Muscle of leg (tissue), 11 donors: ENCODE data around the gene THBS2. TPM values are rescaled to one million over a fixed set of nuclear protein-coding genes. Genes with fewer than 3 reads are reported as not detected.
A peak's percentile ranks its signal among the peaks of the same experiment; 100 is the strongest.
"Not testable (repeated sequence)": the region's sequence is repeated elsewhere in the genome, so short reads cannot be mapped to it uniquely, and the experiment has no call there.

Experiments
- DNase-seq: peaks from one replicate; pipeline ENCODE4 v3.0.0; 2013
- H3K27ac ChIP-seq: one replicate; pipeline ENCODE4 v1.5.1; 2013; ENCODE audit warnings: mild to moderate bottlenecking, low read length, control low read depth
- H3K27me3 ChIP-seq: one replicate; pipeline ENCODE4 v1.6.1; 2013; ENCODE audit warnings: low read length; ENCODE audit not compliant: control insufficient read depth, insufficient read depth
- H3K36me3 ChIP-seq: one replicate; pipeline ENCODE4 v1.6.1; 2013; ENCODE audit warnings: low read length; ENCODE audit not compliant: control insufficient read depth, insufficient read depth
- H3K4me1 ChIP-seq: one replicate; pipeline ENCODE4 v1.6.1; 2013; ENCODE audit warnings: low read length; ENCODE audit not compliant: control insufficient read depth, insufficient read depth
- H3K4me3 ChIP-seq: one replicate; pipeline ENCODE4 v1.5.1; 2013; ENCODE audit warnings: low read length, control low read depth
- H3K9me3 ChIP-seq: replicated peaks from 2 replicates; pipeline ENCODE4 v1.6.1; 2013; ENCODE audit warnings: low read depth, low read length; ENCODE audit not compliant: control insufficient read depth
- WGBS: methylation state at CpG from one replicate; pipeline ENCODE4 v1.1.5; 2013; ENCODE audit warnings: missing lambda C conversion rate; ENCODE audit not compliant: insufficient coverage; 5-methylcytosine and 5-hydroxymethylcytosine counted together
- polyA plus RNA-seq, 8 donors: library from polyadenylated mRNA; unstranded; fragments of 120-200 nt; gene quantifications; one replicate each; pipeline versions ENCODE4 v1.2.1 to v1.2.3, GENCODE V29; 2013; ENCODE audit warnings: inconsistent platforms in 1 of 8, low replicate concordance in 1 of 8; ENCODE audit not compliant: insufficient read length in 8 of 8, insufficient read depth in 1 of 8
- total RNA-seq: library from RNA; stranded (reverse); fragments of 120-200 nt; gene quantifications from one replicate; pipeline ENCODE4 v1.2.4, GENCODE V29; 2013

The THBS2 gene
- total and polyA plus RNA-seq, 9 donors = 20.2 to 128 (median 49.5) TPM

DNA sequence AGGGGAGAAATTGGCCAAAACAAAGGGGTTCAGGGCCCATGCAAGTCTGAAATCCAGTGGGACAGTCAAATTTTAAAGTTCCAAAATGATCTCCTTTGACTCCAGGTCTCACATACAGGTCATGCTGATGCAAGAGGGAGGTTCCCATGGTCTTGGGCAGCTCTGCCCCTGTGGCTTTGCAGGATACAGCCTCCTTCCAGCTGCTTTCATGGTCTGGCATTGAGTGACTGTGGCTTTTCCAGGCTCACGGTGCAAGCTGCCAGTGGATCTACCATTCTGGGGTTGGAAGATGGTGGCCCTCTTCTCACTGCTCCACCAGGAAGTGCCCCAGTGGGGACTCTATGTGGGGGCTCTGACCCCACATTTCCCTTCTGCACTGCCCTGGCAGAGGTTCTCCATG, 73.8 kb downstream of the THBS2 start:
- not testable (repeated sequence) for DNase-seq, H3K36me3 ChIP-seq, H3K9me3 ChIP-seq, H3K27ac ChIP-seq, H3K4me3 ChIP-seq, H3K27me3 ChIP-seq
- H3K4me1 ChIP-seq = peaks cover 28% of the 10 kb centered on the region
- WGBS = no CpG with 5 or more reads among the region's 1 CpG

GRCh38 chr6:169177516-169178166, 76.0 kb downstream of the THBS2 start:
- H3K27me3 ChIP-seq = no peaks in the 10 kb centered on the region
- peak; percentile 89 for DNase-seq
- no peaks in the 10 kb centered on the region for H3K36me3 ChIP-seq
- WGBS = 65% methylated on average over 4 of the region's 10 CpGs
- H3K4me3 ChIP-seq = no peak overlapping the region
- peaks cover 25% of the 10 kb centered on the region for H3K4me1 ChIP-seq
- H3K9me3 ChIP-seq = no peaks in the 10 kb centered on the region
- H3K27ac ChIP-seq = peak overlapping the region; percentile 84

- no peak overlapping the region for H3K4me3 ChIP-seq
- peak overlapping the region; percentile 84 for H3K27ac ChIP-seq
- no peaks in the 10 kb centered on the region for H3K27me3 ChIP-seq
- 78% methylated on average over 15 of the region's 15 CpGs for WGBS
- no peak for DNase-seq
- H3K4me1 ChIP-seq = peaks cover 32% of the 10 kb centered on the region
- H3K9me3 ChIP-seq = no peaks in the 10 kb centered on the region
- no peaks in the 10 kb centered on the region for H3K36me3 ChIP-seq
Measured at GRCh38 chr6:169176361-169176991, 77.2 kb downstream of the THBS2 start.

DNA sequence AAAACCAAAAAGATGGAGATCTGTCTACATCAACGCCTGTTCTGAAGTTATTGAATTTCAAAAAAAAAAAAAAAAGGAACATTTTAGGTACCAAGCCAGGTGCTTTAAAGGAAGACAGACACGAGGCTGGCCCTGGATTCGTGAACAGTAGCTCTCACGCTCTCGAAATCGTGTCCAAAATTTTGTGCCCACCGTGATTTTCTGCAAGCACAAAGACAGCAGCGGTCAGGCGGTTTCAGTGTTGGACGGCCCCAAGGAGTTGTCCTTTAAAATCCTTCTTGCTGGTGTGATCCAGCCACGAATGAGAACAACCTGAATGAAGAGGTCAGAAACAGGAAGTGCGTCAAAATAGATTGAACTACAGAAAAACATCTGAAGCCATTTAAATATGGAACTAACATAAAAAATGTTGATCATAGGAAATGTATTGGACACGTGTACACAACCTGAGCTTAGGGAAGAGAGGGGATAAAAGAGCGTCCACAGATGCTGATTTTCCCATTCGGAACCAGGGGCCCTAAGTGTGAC, 78.2 kb downstream of the THBS2 start:
- peak overlapping the region; percentile 74 for H3K27ac ChIP-seq
- no peaks in the 10 kb centered on the region for H3K9me3 ChIP-seq
- no peaks in the 10 kb centered on the region for H3K27me3 ChIP-seq
- H3K4me3 ChIP-seq = no peak overlapping the region
- no peak for DNase-seq
- H3K36me3 ChIP-seq = no peaks in the 10 kb centered on the region
- H3K4me1 ChIP-seq = peaks cover 32% of the 10 kb centered on the region
- WGBS = 77% methylated on average over 11 of the region's 15 CpGs

- Histone ChIP-seq H3K27me3 (no peaks in the 10 kb centered on the region), H3K9me3 (no peaks in the 10 kb centered on the region), H3K27ac (peak overlapping the region; percentile 74), H3K4me1 (peaks cover 28% of the 10 kb centered on the region), H3K36me3 (no peaks in the 10 kb centered on the region), H3K4me3 (no peak overlapping the region)
- WGBS = 70% methylated on average over 24 of the region's 28 CpGs
- DNase-seq = peak; percentile 76
Measured at GRCh38 chr6:169174516-169175359, 78.9 kb downstream of the THBS2 start.

GRCh38 chr6:169173532-169174268, 79.9 kb downstream of the THBS2 start:
- 95% methylated on average over 18 of the region's 25 CpGs for WGBS
- H3K4me1 ChIP-seq = peaks cover 28% of the 10 kb centered on the region
- no peak overlapping the region for H3K27ac ChIP-seq
- DNase-seq = no peak
- H3K9me3 ChIP-seq = no peaks in the 10 kb centered on the region
- no peaks in the 10 kb centered on the region for H3K36me3 ChIP-seq
- H3K4me3 ChIP-seq = no peak overlapping the region
- H3K27me3 ChIP-seq = no peaks in the 10 kb centered on the region

GRCh38 chr6:169172946-169173345, 80.7 kb downstream of the THBS2 start:
- H3K36me3 ChIP-seq = no peaks in the 10 kb centered on the region
- 63% methylated on average over 5 of the region's 9 CpGs for WGBS
- no peaks in the 10 kb centered on the region for H3K9me3 ChIP-seq
- no peaks in the 10 kb centered on the region for H3K27me3 ChIP-seq
- DNase-seq = no peak
- peaks cover 33% of the 10 kb centered on the region for H3K4me1 ChIP-seq
- H3K27ac ChIP-seq = peak overlapping the region; percentile 31
- H3K4me3 ChIP-seq = no peak overlapping the region

- WGBS = 73% methylated on average over 5 of the region's 12 CpGs
- H3K27ac ChIP-seq = no peak overlapping the region
Measured at GRCh38 chr6:169172456-169172855, 81.2 kb downstream of the THBS2 start.

DNA sequence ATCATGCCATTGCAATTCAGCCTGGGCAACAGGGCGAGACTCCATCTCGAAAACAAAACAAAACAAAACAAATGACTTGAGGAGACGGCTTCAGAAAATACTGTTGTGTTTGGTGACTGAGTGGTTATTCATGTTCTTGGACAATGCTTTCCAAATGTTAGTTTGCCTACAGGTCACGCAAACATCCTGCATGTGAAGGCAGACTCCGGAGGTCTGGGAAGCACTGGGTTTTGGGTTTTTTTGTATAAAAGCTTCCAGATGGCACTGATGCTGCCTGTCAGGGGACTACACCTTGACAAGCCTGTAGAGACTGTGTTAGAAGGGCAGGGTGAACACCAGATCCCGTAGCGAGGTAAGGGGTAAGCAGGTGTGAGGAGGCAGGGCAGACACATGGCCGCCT, 81.7 kb downstream of the THBS2 start:
- Histone ChIP-seq H3K36me3 (no peaks in the 10 kb centered on the region), H3K27me3 (no peaks in the 10 kb centered on the region), H3K4me3 (no peak overlapping the region), H3K4me1 (peaks cover 32% of the 10 kb centered on the region), H3K9me3 (no peaks in the 10 kb centered on the region), H3K27ac (peak overlapping the region; percentile 7)
- no peak for DNase-seq
- 90% methylated on average over 4 of the region's 8 CpGs for WGBS

More at GRCh38 chr6:169172456-169172855, 81.2 kb downstream of the THBS2 start:
- no peak for DNase-seq
- H3K4me1 ChIP-seq = peaks cover 35% of the 10 kb centered on the region
- no peaks in the 10 kb centered on the region for H3K27me3 ChIP-seq
- no peak overlapping the region for H3K4me3 ChIP-seq
- H3K9me3 ChIP-seq = no peaks in the 10 kb centered on the region
- no peaks in the 10 kb centered on the region for H3K36me3 ChIP-seq
